ENCODE measurements around the gene HSD17B13. TPM values are rescaled to one million over a fixed set of nuclear protein-coding genes. Genes with fewer than 3 reads are reported as not detected.

The HSD17B13 gene
- polyA plus RNA-seq, 4 donors = 0.13 to 0.67 (median 0.43) TPM

- FAIRE-seq = no peak
- peak; percentile 44 to 49 for DNase-seq
- Histone ChIP-seq H3K9me3 (ENCODE audit: control insufficient read depth in 2 of 2, insufficient read depth in 1 of 2, low read depth in 1 of 2, low read length in 1 of 2) (no peaks in the 10 kb centered on the region), H3K27me3 (ENCODE audit: control insufficient read depth in 3 of 3, insufficient read depth in 3 of 3, low read length in 3 of 3) (peaks cover 0 to 2% (median 0%) of the 10 kb centered on the region in 3 donors), H3K4me3 (ENCODE audit: low read depth in 1 of 3, low read length in 3 of 3) (no peak overlapping the region), H3K36me3 (ENCODE audit: control insufficient read depth in 3 of 3, insufficient read depth in 2 of 3, low read depth in 1 of 3, low read length in 3 of 3) (no peaks in the 10 kb centered on the region), H3K4me1 (ENCODE audit: control insufficient read depth in 3 of 3, insufficient read depth in 2 of 3, low read depth in 1 of 3, low read length in 2 of 3) (no peaks in the 10 kb centered on the region), H3K27ac (ENCODE audit: low read depth in 1 of 3, low read length in 2 of 3) (no peak overlapping the region)
- WGBS, 3 donors = 20 to 45% (median 27%) methylated on average over 3 of the region's 3 CpGs
Observed at GRCh38 chr4:87270144-87270543, 52.5 kb downstream of the HSD17B13 start.

GRCh38 chr4:87268411-87268810 lies 54.3 kb downstream of the HSD17B13 start:
- Histone ChIP-seq H3K9me3 (ENCODE audit: control insufficient read depth in 2 of 2, insufficient read depth in 1 of 2, low read depth in 1 of 2, low read length in 1 of 2) (no peaks in the 10 kb centered on the region), H3K4me1 (ENCODE audit: control insufficient read depth in 3 of 3, insufficient read depth in 2 of 3, low read depth in 1 of 3, low read length in 2 of 3) (no peaks in the 10 kb centered on the region), H3K27me3 (ENCODE audit: control insufficient read depth in 3 of 3, insufficient read depth in 3 of 3, low read length in 3 of 3) (peaks cover 0 to 2% (median 0%) of the 10 kb centered on the region in 3 donors), H3K36me3 (ENCODE audit: control insufficient read depth in 3 of 3, insufficient read depth in 2 of 3, low read depth in 1 of 3, low read length in 3 of 3) (no peaks in the 10 kb centered on the region), H3K27ac (ENCODE audit: low read depth in 1 of 3, low read length in 2 of 3) (no peak overlapping the region), H3K4me3 (ENCODE audit: low read depth in 1 of 3, low read length in 3 of 3) (no peak overlapping the region)
- no peak for DNase-seq
- FAIRE-seq = no peak
- 88 to 92% (median 91%) methylated on average over 5 of the region's 5 CpGs for WGBS, 3 donors

- WGBS, 3 donors = 67 to 69% (median 68%) methylated on average over 3 of the region's 3 CpGs
- no peak for FAIRE-seq
- DNase-seq = no peak
- H3K4me1 ChIP-seq (ENCODE audit: control insufficient read depth in 3 of 3, insufficient read depth in 2 of 3, low read depth in 1 of 3, low read length in 2 of 3) = no peaks in the 10 kb centered on the region
- peaks cover 0 to 7% of the 10 kb centered on the region in 2 donors for H3K9me3 ChIP-seq (ENCODE audit: control insufficient read depth in 2 of 2, insufficient read depth in 1 of 2, low read depth in 1 of 2, low read length in 1 of 2)
- H3K27me3 ChIP-seq (ENCODE audit: control insufficient read depth in 3 of 3, insufficient read depth in 3 of 3, low read length in 3 of 3) = peaks cover 0 to 2% (median 0%) of the 10 kb centered on the region in 3 donors
- no peak overlapping the region for H3K27ac ChIP-seq (ENCODE audit: low read depth in 1 of 3, low read length in 2 of 3)
- H3K4me3 ChIP-seq (ENCODE audit: low read depth in 1 of 3, low read length in 3 of 3) = no peak overlapping the region
- H3K36me3 ChIP-seq (ENCODE audit: control insufficient read depth in 3 of 3, insufficient read depth in 2 of 3, low read depth in 1 of 3, low read length in 3 of 3) = no peaks in the 10 kb centered on the region
Observed at GRCh38 chr4:87266986-87267385, 55.7 kb downstream of the HSD17B13 start.

- Histone ChIP-seq H3K36me3 (ENCODE audit: control insufficient read depth in 3 of 3, insufficient read depth in 2 of 3, low read depth in 1 of 3, low read length in 3 of 3) (no peaks in the 10 kb centered on the region), H3K4me1 (ENCODE audit: control insufficient read depth in 3 of 3, insufficient read depth in 2 of 3, low read depth in 1 of 3, low read length in 2 of 3) (no peaks in the 10 kb centered on the region), H3K9me3 (ENCODE audit: control insufficient read depth in 2 of 2, insufficient read depth in 1 of 2, low read depth in 1 of 2, low read length in 1 of 2) (peaks cover 0 to 7% of the 10 kb centered on the region in 2 donors), H3K27ac (ENCODE audit: low read depth in 1 of 3, low read length in 2 of 3) (no peak overlapping the region), H3K27me3 (ENCODE audit: control insufficient read depth in 3 of 3, insufficient read depth in 3 of 3, low read length in 3 of 3) (no peaks in the 10 kb centered on the region), H3K4me3 (ENCODE audit: low read depth in 1 of 3, low read length in 3 of 3) (no peak overlapping the region)
- FAIRE-seq = no peak
- no peak for DNase-seq
- 83 to 100% (median 89%) methylated on average over 1 of the region's 1 CpG for WGBS, 3 donors
Observed at GRCh38 chr4:87262886-87263285, 59.8 kb downstream of the HSD17B13 start.

- FAIRE-seq (no peak), DNase-seq (no peak)
- Histone ChIP-seq H3K27ac (ENCODE audit: low read depth in 1 of 3, low read length in 2 of 3) (no peak overlapping the region), H3K4me3 (ENCODE audit: low read depth in 1 of 3, low read length in 3 of 3) (no peak overlapping the region), H3K4me1 (ENCODE audit: control insufficient read depth in 3 of 3, insufficient read depth in 2 of 3, low read depth in 1 of 3, low read length in 2 of 3) (no peaks in the 10 kb centered on the region), H3K9me3 (ENCODE audit: control insufficient read depth in 2 of 2, insufficient read depth in 1 of 2, low read depth in 1 of 2, low read length in 1 of 2) (peaks cover 0 to 11% of the 10 kb centered on the region in 2 donors), H3K36me3 (ENCODE audit: control insufficient read depth in 3 of 3, insufficient read depth in 2 of 3, low read depth in 1 of 3, low read length in 3 of 3) (no peaks in the 10 kb centered on the region), H3K27me3 (ENCODE audit: control insufficient read depth in 3 of 3, insufficient read depth in 3 of 3, low read length in 3 of 3) (no peaks in the 10 kb centered on the region)
- WGBS, 3 donors = 90 to 92% (median 91%) methylated on average over 2 of the region's 2 CpGs
Observed at GRCh38 chr4:87260477-87260876, 62.2 kb downstream of the HSD17B13 start.

GRCh38 chr4:87258677-87259076 lies 64.0 kb downstream of the HSD17B13 start:
- no peak for FAIRE-seq
- Histone ChIP-seq H3K9me3 (ENCODE audit: control insufficient read depth in 2 of 2, insufficient read depth in 1 of 2, low read depth in 1 of 2, low read length in 1 of 2) (peaks cover 0 to 11% of the 10 kb centered on the region in 2 donors), H3K27me3 (ENCODE audit: control insufficient read depth in 3 of 3, insufficient read depth in 3 of 3, low read length in 3 of 3) (no peaks in the 10 kb centered on the region), H3K36me3 (ENCODE audit: control insufficient read depth in 3 of 3, insufficient read depth in 2 of 3, low read depth in 1 of 3, low read length in 3 of 3) (no peaks in the 10 kb centered on the region), H3K4me3 (ENCODE audit: low read depth in 1 of 3, low read length in 3 of 3) (no peak overlapping the region), H3K27ac (ENCODE audit: low read depth in 1 of 3, low read length in 2 of 3) (no peak overlapping the region), H3K4me1 (ENCODE audit: control insufficient read depth in 3 of 3, insufficient read depth in 2 of 3, low read depth in 1 of 3, low read length in 2 of 3) (no peaks in the 10 kb centered on the region)
- DNase-seq = no peak
- 79 to 93% (median 88%) methylated on average over 2 of the region's 2 CpGs for WGBS, 3 donors

GRCh38 chr4:87257523-87257922 lies 65.2 kb downstream of the HSD17B13 start:
- DNase-seq (no peak), FAIRE-seq (no peak)
- WGBS, 3 donors = 49 to 88% (median 70%) methylated on average over 3 of the region's 3 CpGs
- Histone ChIP-seq H3K36me3 (ENCODE audit: control insufficient read depth in 3 of 3, insufficient read depth in 2 of 3, low read depth in 1 of 3, low read length in 3 of 3) (no peaks in the 10 kb centered on the region), H3K27me3 (ENCODE audit: control insufficient read depth in 3 of 3, insufficient read depth in 3 of 3, low read length in 3 of 3) (no peaks in the 10 kb centered on the region), H3K4me3 (ENCODE audit: low read depth in 1 of 3, low read length in 3 of 3) (no peak overlapping the region), H3K4me1 (ENCODE audit: control insufficient read depth in 3 of 3, insufficient read depth in 2 of 3, low read depth in 1 of 3, low read length in 2 of 3) (no peaks in the 10 kb centered on the region), H3K9me3 (ENCODE audit: control insufficient read depth in 2 of 2, insufficient read depth in 1 of 2, low read depth in 1 of 2, low read length in 1 of 2) (peaks cover 0 to 3% of the 10 kb centered on the region in 2 donors), H3K27ac (ENCODE audit: low read depth in 1 of 3, low read length in 2 of 3) (no peak overlapping the region)

GRCh38 chr4:87255755-87256154 lies 66.9 kb downstream of the HSD17B13 start:
- Histone ChIP-seq H3K27ac (ENCODE audit: low read depth in 1 of 3, low read length in 2 of 3) (no peak overlapping the region), H3K27me3 (ENCODE audit: control insufficient read depth in 3 of 3, insufficient read depth in 3 of 3, low read length in 3 of 3) (no peaks in the 10 kb centered on the region), H3K36me3 (ENCODE audit: control insufficient read depth in 3 of 3, insufficient read depth in 2 of 3, low read depth in 1 of 3, low read length in 3 of 3) (no peaks in the 10 kb centered on the region), H3K9me3 (ENCODE audit: control insufficient read depth in 2 of 2, insufficient read depth in 1 of 2, low read depth in 1 of 2, low read length in 1 of 2) (peaks cover 0 to 3% of the 10 kb centered on the region in 2 donors), H3K4me1 (ENCODE audit: control insufficient read depth in 3 of 3, insufficient read depth in 2 of 3, low read depth in 1 of 3, low read length in 2 of 3) (no peaks in the 10 kb centered on the region), H3K4me3 (ENCODE audit: low read depth in 1 of 3, low read length in 3 of 3) (no peak overlapping the region)
- DNase-seq = no peak
- FAIRE-seq = no peak
- WGBS, 3 donors = 84 to 94% (median 92%) methylated on average over 1 of the region's 1 CpG

All from small intestine (tissue), 7 donors.